G401.6 (cell line): ENCODE measurements around the gene CASP9.
"Not testable (repeated sequence)": the region's sequence is repeated elsewhere in the genome, so short reads cannot be mapped to it uniquely, and the experiment has no call there.

Experiments
- FAIRE-seq: peaks from 2 replicates; lab custom pipeline; 2012; peaks lifted over from hg19 to GRCh38; lab: Jason Lieb, UNC

Gene CASP9

DNA sequence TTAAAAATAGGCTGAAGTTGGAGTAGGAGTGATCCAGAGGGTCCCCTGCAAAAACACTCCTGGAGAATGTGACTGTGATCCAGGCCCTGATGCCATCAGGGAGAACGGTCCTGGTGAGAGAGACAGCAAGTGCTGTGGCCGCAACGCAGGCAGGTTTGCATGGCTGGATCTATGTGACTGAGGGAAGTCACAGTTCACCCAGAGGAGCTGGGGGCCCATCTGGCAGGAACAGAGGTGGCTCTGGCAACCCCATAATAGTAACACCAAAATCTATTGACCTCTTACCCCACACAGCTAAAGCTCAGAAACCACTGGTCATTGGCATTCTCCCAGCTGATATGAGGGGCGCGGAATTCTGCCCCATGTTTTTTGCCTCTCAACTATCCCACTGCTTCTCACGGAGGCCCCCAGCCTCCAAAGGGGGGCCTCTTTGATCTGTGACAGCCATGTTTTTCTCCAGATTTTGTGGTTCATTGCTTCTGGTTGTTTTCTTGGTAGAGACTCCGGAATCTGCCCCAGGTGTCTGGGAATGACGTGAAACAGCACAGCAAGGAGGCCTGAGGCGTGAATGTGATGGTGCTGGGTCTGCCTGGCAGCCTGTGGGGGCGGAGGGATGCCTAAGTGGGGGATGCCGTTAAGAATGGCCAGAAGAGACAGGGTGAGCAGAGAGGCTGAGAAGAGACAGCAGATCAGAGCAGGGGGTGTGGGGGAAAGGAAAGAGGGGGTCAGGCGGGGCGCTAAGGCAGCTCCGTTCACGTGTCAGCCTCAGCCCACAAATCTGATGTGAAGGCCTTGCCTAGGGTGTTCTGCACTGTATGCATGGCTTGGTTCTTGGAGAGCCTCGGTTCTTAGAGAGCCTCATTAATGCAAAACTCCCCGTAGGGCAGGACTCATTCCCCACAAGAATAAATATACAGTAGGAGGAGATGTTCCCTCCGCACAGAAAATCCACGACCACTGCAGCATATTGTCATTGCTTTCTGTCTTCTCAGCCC, 23.5 kb downstream of the CASP9 start:
- FAIRE-seq: no peak

DNA sequence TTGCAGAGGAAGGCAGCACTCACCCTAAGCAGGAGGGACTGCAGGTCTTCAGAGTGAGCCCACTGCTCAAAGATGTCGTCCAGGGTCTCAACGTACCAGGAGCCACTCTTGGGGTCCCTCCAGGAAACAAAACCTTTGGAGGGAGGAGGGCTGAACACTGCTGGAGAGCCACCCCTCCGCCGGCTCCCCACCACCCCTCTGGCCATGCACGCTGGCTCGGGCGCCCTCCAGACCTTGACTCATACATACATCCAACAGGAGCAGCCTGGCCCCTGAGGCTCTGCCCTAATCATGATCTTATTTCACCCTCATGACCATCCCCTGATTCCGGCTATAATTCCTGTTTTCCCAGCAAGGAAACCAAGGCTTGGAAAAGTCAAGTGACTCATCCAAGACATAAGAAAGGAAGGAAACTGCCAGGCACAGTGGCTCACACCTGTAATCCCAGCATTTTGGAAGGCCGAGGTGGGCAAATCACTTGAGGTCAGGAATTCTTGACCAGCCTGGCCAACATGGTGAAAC, 30.1 kb downstream of the CASP9 start:
- FAIRE-seq: no peak

DNA sequence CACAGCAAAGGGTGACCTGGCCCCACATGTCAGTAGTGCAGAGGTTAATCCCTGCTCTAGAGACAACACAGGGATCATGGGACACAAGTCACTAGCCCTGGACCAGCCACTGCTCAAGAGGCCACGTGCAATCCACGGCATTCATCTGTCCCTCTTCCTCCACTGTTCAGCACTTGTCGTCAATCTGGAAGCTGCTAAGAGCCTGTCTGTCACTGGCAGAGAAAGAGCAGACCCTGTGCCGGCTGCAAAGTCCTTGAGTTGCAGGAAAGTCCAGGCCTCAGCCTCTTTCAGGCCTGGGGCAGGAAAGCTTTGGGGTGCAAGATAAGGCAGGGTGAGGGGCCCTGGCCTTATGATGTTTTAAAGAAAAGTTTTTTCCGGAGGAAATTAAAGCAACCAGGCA, 31.4 kb downstream of the CASP9 start:
- FAIRE-seq: no peak

DNA sequence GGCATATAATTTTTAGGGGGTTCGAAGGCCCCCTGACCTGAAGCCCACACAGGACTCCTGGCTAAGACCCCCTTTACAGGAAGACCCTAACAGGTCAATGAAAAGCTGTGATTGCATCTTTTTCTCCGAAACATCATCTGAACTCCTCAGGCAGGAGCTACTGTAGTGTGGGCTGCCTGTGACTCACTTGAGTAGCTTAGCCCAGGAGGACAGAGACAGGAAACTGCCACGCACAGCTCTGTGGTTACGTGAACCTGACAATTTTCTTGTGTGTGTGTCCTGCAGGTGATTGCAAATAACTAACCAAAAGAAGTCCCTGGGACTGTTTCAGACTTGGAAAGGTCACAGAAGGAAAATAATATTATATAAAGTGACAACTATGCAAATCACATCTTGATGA, 33.0 kb downstream of the CASP9 start:
- FAIRE-seq: not testable (repeated sequence)

DNA sequence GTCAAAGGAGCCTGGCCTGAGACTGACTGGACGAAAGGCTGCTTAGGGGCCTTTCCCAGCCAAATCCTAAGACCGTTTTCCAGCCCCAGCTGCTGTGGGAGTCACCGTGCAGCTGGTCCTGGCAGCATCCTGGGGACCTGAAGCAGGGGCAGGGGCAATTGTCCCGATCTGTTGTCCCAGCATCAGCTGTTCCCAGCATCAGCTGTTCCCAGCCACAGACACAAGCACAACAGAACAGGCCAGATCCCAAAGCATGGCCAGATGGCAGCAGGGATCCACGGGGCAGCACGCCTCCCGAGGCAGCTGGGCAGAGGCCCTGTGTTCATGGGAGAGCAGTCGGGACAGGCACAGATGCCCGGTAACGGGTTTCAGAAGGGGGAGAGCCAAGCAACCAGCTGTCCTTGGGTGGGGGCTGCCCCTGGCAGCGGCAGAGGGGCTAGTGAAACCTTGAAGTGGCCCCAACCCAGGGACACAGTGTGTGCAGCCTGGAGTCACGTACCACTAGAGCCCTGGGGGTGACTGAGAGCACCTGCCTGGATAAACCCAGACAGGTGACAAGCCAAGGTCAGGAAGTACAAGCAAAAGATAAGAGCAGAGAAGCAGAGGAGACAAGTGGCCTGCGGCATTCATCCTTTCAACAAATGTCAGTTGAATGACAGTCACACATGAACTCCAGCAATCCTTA, 34.8 kb downstream of the CASP9 start:
- no peak for FAIRE-seq

DNA sequence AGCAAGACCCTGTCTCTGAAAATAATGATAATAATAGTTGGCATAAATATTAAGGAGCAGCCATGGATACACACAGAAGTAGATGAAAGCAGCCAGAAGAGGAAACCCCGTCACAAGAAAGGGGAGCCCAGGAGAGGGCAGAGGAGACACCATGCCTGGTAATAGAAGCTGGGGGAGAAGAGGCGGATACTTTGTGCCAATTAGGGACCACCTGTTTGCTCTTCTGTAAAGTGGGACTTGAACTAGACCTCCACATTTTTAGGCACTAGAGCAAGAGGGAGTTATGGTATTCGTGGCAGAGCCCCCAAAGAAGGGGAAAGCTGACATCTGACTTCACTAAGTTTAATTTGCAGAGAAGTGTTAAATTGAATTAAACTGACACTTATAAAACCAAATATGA, 35.6 kb downstream of the CASP9 start:
- FAIRE-seq: no peak

DNA sequence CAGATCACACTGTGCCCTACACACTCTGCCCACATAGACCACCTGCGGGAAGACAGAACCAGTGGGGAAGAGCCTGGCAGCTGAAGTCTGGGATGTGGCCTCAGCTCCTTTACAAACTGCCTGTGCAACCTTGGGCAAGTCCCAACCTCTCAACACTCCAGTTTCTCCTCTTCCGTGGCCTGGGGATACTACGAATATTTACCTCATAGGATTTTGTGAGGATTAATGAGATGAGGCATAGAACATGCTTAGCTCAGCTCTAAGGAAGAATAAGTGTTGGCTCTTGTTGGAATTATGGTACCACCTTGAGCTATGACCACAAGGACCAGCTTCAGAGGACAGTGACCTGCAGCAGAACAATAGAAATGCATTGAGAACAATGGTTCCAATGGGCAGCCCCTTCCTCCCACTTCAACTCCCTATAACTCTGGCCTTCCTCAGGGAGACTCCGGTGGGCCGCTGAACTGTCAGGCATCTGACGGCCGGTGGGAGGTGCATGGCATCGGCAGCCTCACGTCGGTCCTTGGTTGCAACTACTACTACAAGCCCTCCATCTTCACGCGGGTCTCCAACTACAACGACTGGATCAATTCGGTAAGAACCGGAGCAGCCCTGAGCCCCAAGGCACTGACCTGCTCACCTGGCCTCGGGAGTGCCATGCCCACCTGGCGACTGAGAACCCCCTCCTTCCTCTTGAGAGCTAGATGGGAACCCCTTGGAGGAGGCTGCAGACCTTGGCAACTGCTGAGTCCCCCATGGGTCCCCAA, 37.0 kb downstream of the CASP9 start:
- FAIRE-seq: not testable (repeated sequence)

DNA sequence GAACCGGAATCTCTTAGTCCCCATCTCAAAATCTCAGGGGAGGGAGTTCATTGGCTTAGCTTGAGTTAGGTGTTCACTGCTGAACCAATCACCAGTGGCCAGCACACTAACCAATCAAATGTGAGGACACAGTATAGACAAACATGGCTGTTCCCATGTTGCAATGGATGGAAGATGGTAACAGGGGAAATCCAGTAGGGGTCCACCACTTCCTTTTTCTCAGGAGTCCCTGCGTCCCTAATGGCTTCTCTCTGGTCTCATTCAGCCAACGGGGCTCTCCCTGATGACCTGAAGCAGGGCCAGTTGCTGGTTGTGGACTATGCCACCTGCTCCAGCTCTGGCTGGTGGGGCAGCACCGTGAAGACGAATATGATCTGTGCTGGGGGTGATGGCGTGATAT, 38.4 kb downstream of the CASP9 start:
- no peak for FAIRE-seq

DNA sequence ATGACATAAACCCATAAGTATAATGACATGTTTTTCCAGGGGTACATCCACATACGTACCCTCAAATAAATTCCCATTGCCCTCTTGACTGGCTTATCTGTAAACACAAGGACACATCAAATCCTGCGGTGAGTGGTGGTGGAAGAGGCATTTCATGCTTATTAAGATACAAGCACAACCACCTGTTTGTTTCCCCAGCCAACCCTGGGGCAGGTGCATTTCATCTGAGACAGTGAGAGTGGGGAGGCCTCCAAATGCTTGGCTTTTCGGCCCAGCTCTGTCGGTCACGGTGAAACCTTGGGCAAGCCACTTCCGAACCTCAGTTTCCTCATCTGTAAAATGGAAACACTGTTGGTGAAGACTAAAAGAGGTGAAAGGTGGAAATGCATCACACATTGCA, 39.6 kb downstream of the CASP9 start:
- FAIRE-seq: not testable (repeated sequence)

DNA sequence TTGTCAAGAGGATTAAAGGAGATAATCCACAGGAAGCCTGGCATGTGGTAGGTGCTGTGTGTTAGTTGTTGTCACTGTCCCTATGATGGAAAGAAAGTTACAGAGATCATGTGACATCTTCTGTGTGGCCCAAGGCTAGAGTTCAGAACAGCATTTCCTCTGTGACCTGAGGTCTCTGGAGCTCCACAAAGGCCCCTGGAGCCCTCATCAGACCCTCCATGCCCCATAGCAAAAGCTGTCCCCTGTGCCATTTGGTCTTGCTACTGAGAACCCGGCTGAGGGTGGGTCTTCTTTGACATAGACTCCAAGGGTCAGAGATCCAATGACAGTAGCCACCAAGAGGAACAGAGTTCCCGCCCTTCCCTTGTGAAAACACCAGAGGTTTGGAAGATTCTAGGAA, 40.0 kb downstream of the CASP9 start:
- FAIRE-seq: no peak

DNA sequence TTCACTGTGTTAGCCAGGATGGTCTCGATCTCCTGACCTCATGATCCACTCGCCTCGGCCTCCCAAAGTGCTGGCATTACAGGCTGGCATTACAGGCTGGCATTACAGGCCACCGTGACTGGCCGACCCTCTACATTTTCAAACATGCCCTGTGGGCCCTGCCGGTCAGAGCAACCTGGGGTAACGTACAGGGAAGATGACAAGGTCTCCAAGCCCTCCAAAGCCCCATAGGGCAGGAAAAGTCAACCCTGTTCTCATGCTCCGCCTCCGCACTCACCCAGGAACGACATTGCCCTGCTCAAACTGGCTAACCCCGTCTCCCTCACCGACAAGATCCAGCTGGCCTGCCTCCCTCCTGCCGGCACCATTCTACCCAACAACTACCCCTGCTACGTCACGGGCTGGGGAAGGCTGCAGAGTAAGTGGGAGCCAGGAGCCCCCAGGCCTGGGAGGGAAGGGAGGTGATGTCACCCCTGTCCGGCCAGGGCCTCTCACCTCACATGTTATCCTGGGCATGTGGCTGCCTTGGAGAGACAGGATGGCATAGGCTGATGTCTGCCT, 41.0 kb downstream of the CASP9 start:
- FAIRE-seq: not testable (repeated sequence)

DNA sequence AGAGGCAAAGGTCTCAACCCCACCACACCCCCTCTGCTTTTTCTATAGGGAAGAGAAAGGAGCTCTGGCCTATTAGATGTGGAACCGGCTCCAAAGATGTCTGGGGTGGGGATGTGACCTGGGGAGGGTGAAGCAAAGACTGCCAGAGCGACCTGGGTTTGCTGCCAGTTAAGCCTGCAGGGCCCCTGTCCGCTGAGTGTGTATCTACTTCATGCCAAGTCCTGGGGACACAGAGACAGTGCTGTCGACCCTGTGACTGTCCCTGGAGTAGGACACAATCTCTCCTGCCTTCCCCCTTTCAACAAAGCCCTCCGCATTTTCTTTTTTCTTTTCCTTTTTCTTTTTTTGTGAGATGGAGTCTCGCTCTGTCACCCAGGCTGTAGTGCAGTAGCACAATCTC, 41.6 kb downstream of the CASP9 start:
- FAIRE-seq: not testable (repeated sequence)

DNA sequence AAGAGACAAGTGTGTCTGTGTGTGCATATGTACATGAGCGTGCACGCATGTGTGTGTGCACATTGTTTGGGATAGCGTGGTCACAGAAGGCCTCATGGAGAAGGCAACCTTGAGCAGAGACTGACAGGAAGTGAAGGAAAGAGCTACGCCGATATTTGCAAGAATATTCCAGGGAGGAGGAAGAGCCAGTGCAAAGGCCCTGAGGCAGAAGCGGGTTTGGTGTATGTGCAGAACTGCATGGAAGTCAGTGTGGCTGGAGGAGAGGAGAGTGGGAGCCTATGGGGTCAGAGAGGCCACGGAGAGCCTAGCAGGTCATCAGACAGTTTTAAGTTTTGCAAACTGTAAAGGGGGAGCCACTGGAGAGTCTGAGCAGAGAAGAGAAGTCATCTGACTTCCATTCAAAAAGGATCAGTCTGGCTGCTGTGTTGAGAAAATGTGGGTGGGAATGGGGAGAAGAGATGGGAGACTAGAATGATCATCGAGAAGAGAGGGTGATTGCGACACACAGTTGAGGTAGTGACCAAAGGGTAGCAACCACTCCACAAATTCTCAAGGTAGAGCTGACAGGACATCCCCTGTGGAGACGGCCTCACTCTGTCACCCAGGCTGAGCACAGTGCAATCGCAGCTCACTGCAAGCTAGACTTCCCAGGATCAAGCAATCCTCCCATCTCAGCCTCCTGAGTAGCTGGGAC, 44.2 kb downstream of the CASP9 start:
- FAIRE-seq: no peak

DNA sequence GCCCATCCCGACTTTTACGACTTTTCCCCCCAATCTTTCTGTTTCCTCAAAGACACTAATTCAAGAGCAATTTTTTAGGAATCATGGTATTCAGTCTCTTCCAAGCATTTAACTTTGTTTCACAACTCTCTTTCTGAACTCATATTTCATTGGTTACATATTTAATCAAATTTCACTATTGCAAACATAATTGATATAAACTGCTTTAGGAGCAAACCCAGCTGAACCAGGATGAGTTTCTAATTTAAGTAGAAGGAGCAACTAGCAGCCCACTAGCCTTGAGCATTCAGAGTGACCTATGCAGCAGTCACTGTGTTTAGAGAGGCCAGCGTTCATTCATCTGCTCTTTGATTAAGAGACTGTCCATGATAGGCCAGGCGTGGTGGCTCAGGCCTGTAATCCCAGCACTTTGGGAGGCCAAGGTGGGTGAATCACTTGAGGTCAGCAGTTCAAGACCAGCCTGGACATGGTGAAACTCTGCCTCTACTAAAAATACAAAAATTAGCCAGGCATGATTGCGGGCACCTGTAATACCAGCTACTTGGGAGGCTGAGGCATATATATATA, 46.3 kb downstream of the CASP9 start:
- FAIRE-seq: no peak

DNA sequence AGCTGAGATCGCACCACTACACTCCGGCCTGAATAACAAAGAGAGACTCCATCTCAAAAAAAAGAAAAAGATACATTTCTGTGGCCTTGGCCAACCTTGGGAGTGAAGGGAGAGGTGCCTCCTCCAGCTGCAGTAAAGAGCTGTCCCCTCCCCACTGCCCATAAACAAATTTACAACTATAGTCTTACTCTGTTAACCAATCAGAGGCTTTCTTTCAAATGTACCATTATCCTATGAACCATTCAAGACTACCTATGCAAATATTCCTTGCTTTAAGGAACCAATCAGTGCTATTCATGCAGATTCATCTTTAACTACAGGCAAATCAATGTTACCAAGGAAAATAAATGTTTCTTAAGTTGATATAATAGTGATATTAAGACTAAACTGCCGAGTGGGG, 47.1 kb downstream of the CASP9 start:
- no peak for FAIRE-seq

DNA sequence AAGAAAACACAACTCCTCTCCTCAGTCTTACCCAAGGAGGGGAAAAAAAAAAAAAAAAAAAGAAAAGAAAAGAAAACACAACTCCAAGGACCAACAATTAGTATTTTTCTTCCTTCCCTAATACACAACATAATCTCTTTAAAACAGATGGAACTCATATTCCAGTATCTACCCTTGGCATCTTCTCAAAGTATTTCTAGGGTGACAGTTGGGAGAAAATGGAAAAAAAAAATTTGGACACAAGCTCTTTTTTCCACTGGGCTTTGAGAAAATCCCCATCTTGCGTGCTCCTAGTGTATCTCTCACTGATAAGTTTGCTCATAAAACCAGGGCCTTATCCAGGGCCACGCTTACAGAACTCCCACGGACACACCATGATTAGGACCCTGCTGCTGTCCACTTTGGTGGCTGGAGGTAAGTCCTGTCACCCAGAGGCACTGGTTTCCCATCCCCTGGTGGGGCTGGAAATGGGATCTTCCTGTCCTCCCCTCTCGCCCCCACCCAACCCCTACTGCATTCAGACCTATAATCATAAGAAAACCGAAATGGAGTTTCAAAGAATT, 48.2 kb downstream of the CASP9 start, which contains the start of gene CELA2B:
CELA2B (plus strand) TSS at position 353 of the 563 bp plus-strand sequence; CDS start at position 375, 22 bp downstream.
- FAIRE-seq: no peak

DNA sequence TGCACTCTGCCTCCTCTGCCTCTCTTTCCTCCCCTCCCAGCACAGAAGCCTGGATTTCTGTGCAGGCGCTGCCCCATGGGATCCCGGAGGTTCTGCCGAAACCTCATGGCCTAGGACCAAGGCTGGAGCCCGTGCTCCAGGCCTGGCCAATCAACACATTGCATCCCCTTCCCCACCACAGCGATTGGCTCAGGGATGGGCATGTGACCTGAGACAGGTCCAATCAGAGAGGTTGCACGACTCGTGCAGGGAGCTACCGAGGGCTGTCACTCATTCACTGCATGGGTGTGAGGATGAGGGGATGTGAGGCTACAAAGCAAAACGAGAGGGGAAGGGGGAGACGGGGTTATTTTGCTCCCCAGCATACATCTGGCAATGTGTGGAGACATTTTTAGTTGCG, 51.4 kb downstream of the CASP9 start:
- no peak for FAIRE-seq

DNA sequence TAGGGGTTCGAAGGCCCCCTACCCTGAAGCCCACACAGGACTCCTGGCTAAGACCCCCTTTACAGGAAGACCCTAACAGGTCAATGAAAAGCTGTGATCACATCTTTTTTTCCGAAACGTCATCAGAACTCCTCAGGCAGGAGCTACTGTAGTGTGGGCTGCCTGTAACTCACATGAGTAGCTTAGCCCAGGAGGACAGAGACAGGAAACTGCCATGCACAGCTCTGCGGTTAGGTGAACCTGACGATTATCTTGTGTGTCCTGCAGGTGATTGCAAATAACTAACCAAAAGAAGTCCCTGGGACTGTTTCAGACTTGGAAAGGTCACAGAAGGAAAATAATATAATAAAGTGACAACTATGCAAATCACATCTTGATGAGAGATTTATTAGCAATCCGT, 52.3 kb downstream of the CASP9 start:
- not testable (repeated sequence) for FAIRE-seq

DNA sequence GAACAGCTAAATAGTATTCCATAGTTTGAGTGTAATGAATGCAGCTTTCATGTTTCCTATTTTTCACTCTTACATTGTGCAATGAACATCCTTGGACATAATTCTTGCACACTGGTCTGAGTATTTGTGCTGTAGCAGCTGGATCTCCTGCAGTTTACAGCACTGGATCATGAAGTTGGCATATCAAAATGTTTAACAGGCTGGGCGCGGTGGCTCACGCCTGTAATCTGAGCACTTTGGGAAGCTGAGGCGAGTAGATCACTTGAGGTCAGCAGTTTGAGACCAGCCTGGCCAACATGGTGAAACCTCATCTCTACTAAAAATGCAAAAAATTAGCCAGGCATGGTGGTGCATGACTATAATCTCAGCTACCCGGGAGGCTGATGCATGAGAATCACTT, 52.9 kb downstream of the CASP9 start:
- FAIRE-seq: not testable (repeated sequence)

DNA sequence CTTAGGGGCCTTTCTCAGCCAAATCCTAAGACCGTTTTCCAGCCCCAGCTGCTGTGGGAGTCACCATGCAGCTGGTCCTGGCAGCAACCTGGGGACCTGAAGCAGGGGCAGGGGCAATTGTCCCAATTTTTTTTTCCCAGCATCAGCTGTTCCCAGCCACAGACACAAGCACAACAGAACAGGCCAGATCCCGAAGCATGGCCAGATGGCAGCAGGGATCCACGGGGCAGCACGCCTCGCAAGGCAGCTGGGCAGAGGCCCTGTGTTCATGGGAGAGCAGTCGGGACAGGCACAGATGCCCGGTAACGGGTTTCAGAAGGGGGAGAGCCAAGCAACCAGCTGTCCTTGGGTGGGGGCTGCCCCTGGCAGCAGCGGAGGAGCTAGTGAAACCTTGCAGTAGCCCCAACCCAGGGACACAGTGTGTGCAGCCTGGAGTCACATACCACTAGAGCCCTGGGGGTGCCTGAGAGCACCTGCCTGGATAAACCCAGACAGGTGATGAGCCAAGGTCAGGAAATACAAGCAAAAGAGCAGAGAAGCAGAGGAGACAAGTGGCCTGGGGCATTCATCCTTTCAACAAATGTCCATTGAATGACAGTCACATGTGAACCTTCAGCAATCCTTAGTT, 54.1 kb downstream of the CASP9 start:
- FAIRE-seq: not testable (repeated sequence)
